Skin epidermis (tissue), 12 donors: ENCODE data around the gene PLEKHM2.

Experiments used
- H3K27ac ChIP-seq, 21 experiments: fragments of 200-600 bp; sonication (generic) in 11 of 21; one replicate each; pipeline ENCODE4 v1.5.0; 2020; ENCODE audit warnings: mild to moderate bottlenecking in 3 of 21, inconsistent platforms in 2 of 21, moderate library complexity in 2 of 21
- H3K4me3 ChIP-seq, 7 experiments: fragments of 200-600 bp; sonication (generic) in 2 of 7; one replicate each; pipeline ENCODE4 v1.5.0; 2020; ENCODE audit warnings: inconsistent platforms in 2 of 7, mild to moderate bottlenecking in 2 of 7, moderate library complexity in 1 of 7

Gene PLEKHM2

GRCh38 chr1:15765495-15766194 lies 81.5 kb downstream of the PLEKHM2 start:
- peak overlapping the region in 12 of 21 experiments; percentile 11 to 71 (median 55) for H3K27ac ChIP-seq

GRCh38 chr1:15767941-15768340 lies 83.8 kb downstream of the PLEKHM2 start:
- H3K4me3 ChIP-seq = no peak overlapping the region

More at GRCh38 chr1:15765495-15766194, 81.5 kb downstream of the PLEKHM2 start:
- no peak overlapping the region for H3K4me3 ChIP-seq

GRCh38 chr1:15768388-15768787 lies 84.3 kb downstream of the PLEKHM2 start:
- Histone ChIP-seq H3K4me3 (no peak overlapping the region), H3K27ac (no peak overlapping the region)

More at GRCh38 chr1:15767941-15768340, 83.8 kb downstream of the PLEKHM2 start:
- H3K27ac ChIP-seq = no peak overlapping the region

- H3K4me3 ChIP-seq = no peak overlapping the region
- H3K27ac ChIP-seq = no peak overlapping the region
Observed at GRCh38 chr1:15770313-15770962, 86.3 kb downstream of the PLEKHM2 start.

- H3K27ac ChIP-seq = no peak overlapping the region
- no peak overlapping the region for H3K4me3 ChIP-seq
Observed at GRCh38 chr1:15771836-15772515, 87.9 kb downstream of the PLEKHM2 start.

GRCh38 chr1:15775706-15776105 lies 91.6 kb downstream of the PLEKHM2 start:
- no peak overlapping the region for H3K27ac ChIP-seq
- H3K4me3 ChIP-seq = no peak overlapping the region

- no peak overlapping the region for H3K27ac ChIP-seq
Observed at GRCh38 chr1:15777909-15778707, 94.0 kb downstream of the PLEKHM2 start.

More at GRCh38 chr1:15777909-15778707, 94.0 kb downstream of the PLEKHM2 start:
- H3K4me3 ChIP-seq = no peak overlapping the region
